ENCODE results near the gene RPS6KA2.

The RPS6KA2 gene

DNA sequence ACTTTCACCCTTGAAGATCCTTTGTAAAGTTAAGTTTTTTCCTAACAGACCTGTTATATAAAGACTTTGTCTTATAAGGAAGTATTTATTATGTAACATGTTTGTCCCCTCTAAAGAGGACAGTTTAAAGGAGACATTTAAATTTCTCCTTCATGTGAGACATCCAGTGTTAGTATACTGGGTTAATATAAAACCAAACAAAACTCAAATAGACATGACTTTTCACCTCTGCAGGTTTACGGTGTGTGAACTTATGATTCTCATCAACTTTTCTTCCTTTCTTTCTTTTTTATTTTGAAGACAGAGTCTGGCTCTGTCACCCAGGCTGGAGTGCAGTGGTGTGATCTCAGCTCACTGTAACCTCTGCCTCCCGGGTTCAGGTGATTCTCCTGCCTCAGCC lies 226.9 kb downstream of the RPS6KA2 start:
- Histone ChIP-seq H3K27me3 (ENCODE audit: insufficient read depth, poor library complexity, severe bottlenecking) (no peaks in the 10 kb centered on the region), H3K27ac (replicated peaks) (no peak overlapping the region), H3K4me3 (replicated peaks; ENCODE audit: insufficient read depth, low read length) (no peak overlapping the region)
- no peak for DNase-seq (ENCODE audit: low read depth in 1 of 2, low spot score in 1 of 2)
- TF ChIP-seq POLR2AphosphoS5 (IDR thresholded peaks at IDR 0.05; ENCODE audit: low read depth) (no peak), GABPA (IDR thresholded peaks at IDR 0.05; ENCODE audit: low read depth) (no peak), SPI1 (IDR thresholded peaks at IDR 0.05; ENCODE audit: borderline replicate concordance, low read depth) (no peak)
- TF ChIP-seq, protein P1, sequence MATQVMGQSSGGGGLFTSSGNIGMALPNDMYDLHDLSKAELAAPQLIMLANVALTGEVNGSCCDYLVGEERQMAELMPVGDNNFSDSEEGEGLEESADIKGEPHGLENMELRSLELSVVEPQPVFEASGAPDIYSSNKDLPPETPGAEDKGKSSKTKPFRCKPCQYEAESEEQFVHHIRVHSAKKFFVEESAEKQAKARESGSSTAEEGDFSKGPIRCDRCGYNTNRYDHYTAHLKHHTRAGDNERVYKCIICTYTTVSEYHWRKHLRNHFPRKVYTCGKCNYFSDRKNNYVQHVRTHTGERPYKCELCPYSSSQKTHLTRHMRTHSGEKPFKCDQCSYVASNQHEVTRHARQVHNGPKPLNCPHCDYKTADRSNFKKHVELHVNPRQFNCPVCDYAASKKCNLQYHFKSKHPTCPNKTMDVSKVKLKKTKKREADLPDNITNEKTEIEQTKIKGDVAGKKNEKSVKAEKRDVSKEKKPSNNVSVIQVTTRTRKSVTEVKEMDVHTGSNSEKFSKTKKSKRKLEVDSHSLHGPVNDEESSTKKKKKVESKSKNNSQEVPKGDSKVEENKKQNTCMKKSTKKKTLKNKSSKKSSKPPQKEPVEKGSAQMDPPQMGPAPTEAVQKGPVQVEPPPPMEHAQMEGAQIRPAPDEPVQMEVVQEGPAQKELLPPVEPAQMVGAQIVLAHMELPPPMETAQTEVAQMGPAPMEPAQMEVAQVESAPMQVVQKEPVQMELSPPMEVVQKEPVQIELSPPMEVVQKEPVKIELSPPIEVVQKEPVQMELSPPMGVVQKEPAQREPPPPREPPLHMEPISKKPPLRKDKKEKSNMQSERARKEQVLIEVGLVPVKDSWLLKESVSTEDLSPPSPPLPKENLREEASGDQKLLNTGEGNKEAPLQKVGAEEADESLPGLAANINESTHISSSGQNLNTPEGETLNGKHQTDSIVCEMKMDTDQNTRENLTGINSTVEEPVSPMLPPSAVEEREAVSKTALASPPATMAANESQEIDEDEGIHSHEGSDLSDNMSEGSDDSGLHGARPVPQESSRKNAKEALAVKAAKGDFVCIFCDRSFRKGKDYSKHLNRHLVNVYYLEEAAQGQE (IDR thresholded peaks at IDR 0.05; ENCODE audit: insufficient replicate concordance, low read depth), result no peak
- TF ChIP-seq, protein P2, sequence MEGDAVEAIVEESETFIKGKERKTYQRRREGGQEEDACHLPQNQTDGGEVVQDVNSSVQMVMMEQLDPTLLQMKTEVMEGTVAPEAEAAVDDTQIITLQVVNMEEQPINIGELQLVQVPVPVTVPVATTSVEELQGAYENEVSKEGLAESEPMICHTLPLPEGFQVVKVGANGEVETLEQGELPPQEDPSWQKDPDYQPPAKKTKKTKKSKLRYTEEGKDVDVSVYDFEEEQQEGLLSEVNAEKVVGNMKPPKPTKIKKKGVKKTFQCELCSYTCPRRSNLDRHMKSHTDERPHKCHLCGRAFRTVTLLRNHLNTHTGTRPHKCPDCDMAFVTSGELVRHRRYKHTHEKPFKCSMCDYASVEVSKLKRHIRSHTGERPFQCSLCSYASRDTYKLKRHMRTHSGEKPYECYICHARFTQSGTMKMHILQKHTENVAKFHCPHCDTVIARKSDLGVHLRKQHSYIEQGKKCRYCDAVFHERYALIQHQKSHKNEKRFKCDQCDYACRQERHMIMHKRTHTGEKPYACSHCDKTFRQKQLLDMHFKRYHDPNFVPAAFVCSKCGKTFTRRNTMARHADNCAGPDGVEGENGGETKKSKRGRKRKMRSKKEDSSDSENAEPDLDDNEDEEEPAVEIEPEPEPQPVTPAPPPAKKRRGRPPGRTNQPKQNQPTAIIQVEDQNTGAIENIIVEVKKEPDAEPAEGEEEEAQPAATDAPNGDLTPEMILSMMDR (IDR thresholded peaks at IDR 0.05; ENCODE audit: insufficient read depth, low read length), result no peak

DNA sequence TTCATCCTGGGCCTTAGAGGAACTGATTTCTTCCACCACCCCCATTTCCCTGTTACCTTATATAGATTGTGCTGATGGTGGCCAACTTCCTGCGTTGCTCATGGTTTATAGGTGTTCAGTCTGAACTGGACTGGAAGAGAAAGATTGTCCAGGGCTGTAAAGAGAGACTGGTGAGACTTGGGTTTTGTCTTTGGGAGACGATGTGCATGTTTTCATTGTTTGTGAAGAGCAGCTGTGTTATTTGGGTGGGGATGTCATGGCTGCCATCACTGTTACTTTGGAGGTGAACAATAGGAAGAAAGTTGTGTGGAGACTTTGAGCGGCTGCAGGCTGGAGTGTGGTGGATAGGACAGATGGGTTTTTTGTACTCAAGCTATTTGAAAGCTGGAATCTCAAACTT lies 228.7 kb downstream of the RPS6KA2 start:
- TF ChIP-seq, protein P1 (IDR thresholded peaks at IDR 0.05; ENCODE audit: insufficient replicate concordance, low read depth), result no peak
- no peak for TF ChIP-seq GABPA (IDR thresholded peaks at IDR 0.05; ENCODE audit: low read depth)
- no peak for DNase-seq (ENCODE audit: low read depth in 1 of 2, low spot score in 1 of 2)
- H3K27ac ChIP-seq (replicated peaks), result no peak overlapping the region
- H3K27me3 ChIP-seq (ENCODE audit: insufficient read depth, poor library complexity, severe bottlenecking), result no peaks in the 10 kb centered on the region
- no peak overlapping the region for H3K4me3 ChIP-seq (replicated peaks; ENCODE audit: insufficient read depth, low read length)

GRCh38 chr6:166397849-166398248 lies 229.2 kb downstream of the RPS6KA2 start:
- Histone ChIP-seq H3K27me3 (ENCODE audit: insufficient read depth, poor library complexity, severe bottlenecking) (no peaks in the 10 kb centered on the region), H3K27ac (replicated peaks) (no peak overlapping the region), H3K4me3 (replicated peaks; ENCODE audit: insufficient read depth, low read length) (no peak overlapping the region)
- TF ChIP-seq GABPA (IDR thresholded peaks at IDR 0.05; ENCODE audit: low read depth) (no peak), POLR2AphosphoS5 (IDR thresholded peaks at IDR 0.05; ENCODE audit: low read depth) (no peak), SPI1 (IDR thresholded peaks at IDR 0.05; ENCODE audit: borderline replicate concordance, low read depth) (no peak)
- TF ChIP-seq, protein P1 (IDR thresholded peaks at IDR 0.05; ENCODE audit: insufficient replicate concordance, low read depth), result no peak
- TF ChIP-seq, protein P2 (IDR thresholded peaks at IDR 0.05; ENCODE audit: insufficient read depth, low read length), result no peak
- DNase-seq (ENCODE audit: low read depth in 1 of 2, low spot score in 1 of 2), result no peak

DNA sequence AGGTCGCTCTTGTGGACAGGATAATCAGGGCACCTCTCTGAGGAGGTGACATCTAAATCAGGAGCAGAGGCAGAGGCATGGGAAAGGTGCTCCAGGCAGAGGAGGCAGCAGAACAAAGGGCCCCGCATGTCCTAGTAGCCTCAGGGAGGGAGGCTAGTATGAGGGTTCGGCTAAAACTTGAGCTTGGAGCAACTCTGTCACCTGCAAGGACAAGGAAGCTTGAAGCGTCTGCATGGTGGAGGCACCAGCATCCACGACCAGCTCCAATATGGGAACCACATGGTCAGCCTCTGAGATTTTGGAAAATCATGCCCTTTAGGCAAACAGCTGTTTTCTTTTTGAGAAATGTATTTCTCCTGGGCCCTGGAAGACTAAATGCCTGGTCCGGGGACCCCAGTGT lies 231.3 kb downstream of the RPS6KA2 start:
- DNase-seq (ENCODE audit: low read depth in 1 of 2, low spot score in 1 of 2), result no peak
- TF ChIP-seq GABPA (IDR thresholded peaks at IDR 0.05; ENCODE audit: low read depth), result no peak
- no peak for TF ChIP-seq POLR2AphosphoS5 (IDR thresholded peaks at IDR 0.05; ENCODE audit: low read depth)
- no peak for TF ChIP-seq SPI1 (IDR thresholded peaks at IDR 0.05; ENCODE audit: borderline replicate concordance, low read depth)
- TF ChIP-seq, protein P2 (IDR thresholded peaks at IDR 0.05; ENCODE audit: insufficient read depth, low read length), result no peak
- TF ChIP-seq, protein P1 (IDR thresholded peaks at IDR 0.05; ENCODE audit: insufficient replicate concordance, low read depth), result no peak
- Histone ChIP-seq H3K4me3 (replicated peaks; ENCODE audit: insufficient read depth, low read length) (no peak overlapping the region), H3K27ac (replicated peaks) (no peak overlapping the region), H3K27me3 (ENCODE audit: insufficient read depth, poor library complexity, severe bottlenecking) (no peaks in the 10 kb centered on the region)

Measured in HL-60 (cell line).